SK-N-SH treated with all-trans-retinoic acid at 6 μM for 48 hours (cell line): Measurements from ENCODE around the gene LIN7B.

Source experiments
- ATAC-seq: fragments of 200-7000 bp; cut with Tn5 transposase; 3 replicates; pipeline ENCODE4 v1.9.1; 2020; ENCODE audit warnings: mild to moderate bottlenecking, moderate library complexity
- ARNTL ChIP-seq: fragments of 450-650 bp; formaldehyde crosslinking; IDR thresholded peaks from 2 replicates; pipeline ENCODE4 v1.5.0; 2020; ENCODE audit warnings: low read depth, mild to moderate bottlenecking, moderate library complexity, borderline replicate concordance
- CSDC2 ChIP-seq: fragments of 250-450 bp; sonication (Bioruptor Pico); IDR thresholded peaks from 2 replicates; pipeline ENCODE4 v1.5.0; 2020; ENCODE audit warnings: mild to moderate bottlenecking, moderate library complexity
- ESRRG ChIP-seq: fragments of 250-450 bp; sonication (Bioruptor Pico); IDR thresholded peaks from 2 replicates; pipeline ENCODE4 v1.6.1; 2021; ENCODE audit warnings: mild to moderate bottlenecking
- GLIS3 ChIP-seq: fragments of 250-450 bp; sonication (Bioruptor Pico); IDR thresholded peaks from 2 replicates; pipeline ENCODE4 v1.5.0; 2020; ENCODE audit warnings: mild to moderate bottlenecking, moderate library complexity
- ISL1 ChIP-seq: fragments of 250-450 bp; sonication (Bioruptor Pico); IDR thresholded peaks from 2 replicates; pipeline ENCODE4 v2.1.2; 2022; ENCODE audit warnings: mild to moderate bottlenecking, moderate library complexity
- PATZ1 ChIP-seq: fragments of 250-450 bp; sonication (Bioruptor Pico); IDR thresholded peaks from 2 replicates; pipeline ENCODE4 v1.8.0; 2020; ENCODE audit warnings: mild to moderate bottlenecking, moderate library complexity, borderline replicate concordance
- SNAI2 ChIP-seq: fragments of 250-450 bp; sonication (Bioruptor Pico); IDR thresholded peaks from 2 replicates; pipeline ENCODE4 v1.5.0; 2020; ENCODE audit warnings: mild to moderate bottlenecking, moderate library complexity
- TOX ChIP-seq: fragments of 250-450 bp; sonication (Bioruptor Pico); IDR thresholded peaks from 2 replicates; pipeline ENCODE4 v1.8.0; 2021; ENCODE audit warnings: mild to moderate bottlenecking, moderate library complexity, borderline replicate concordance
- TSHZ2 ChIP-seq: fragments of 250-450 bp; sonication (Bioruptor Pico); IDR thresholded peaks from 2 replicates; pipeline ENCODE4 v1.5.0; 2020; ENCODE audit warnings: mild to moderate bottlenecking, moderate library complexity
- ZC3H10 ChIP-seq: fragments of 250-450 bp; sonication (Bioruptor Pico); IDR thresholded peaks from 2 replicates; pipeline ENCODE4 v1.5.1; 2021; ENCODE audit warnings: mild to moderate bottlenecking, moderate library complexity
- ZFP3 ChIP-seq: fragments of 250-450 bp; sonication (Bioruptor Pico); IDR thresholded peaks from 2 replicates; pipeline ENCODE4 v1.5.0; 2020; ENCODE audit warnings: mild to moderate bottlenecking, moderate library complexity
- ZFP30 ChIP-seq: fragments of 450-650 bp; formaldehyde crosslinking; IDR thresholded peaks from 2 replicates; pipeline ENCODE4 v1.5.0; 2022; ENCODE audit warnings: mild to moderate bottlenecking, moderate library complexity

Gene LIN7B

GRCh38 chr19:49117677-49118564, 3.8 kb downstream of the LIN7B start:
- no peak for ATAC-seq
- TF ChIP-seq ZFP30 (no peak), ZFP3 (CRISPR knock-in tag) (no peak), ARNTL (CRISPR knock-in tag) (no peak), ESRRG (CRISPR knock-in tag) (no peak), TSHZ2 (CRISPR knock-in tag) (no peak), GLIS3 (no peak), SNAI2 (no peak), PATZ1 (no peak)

GRCh38 chr19:49118565-49119410, 4.6 kb downstream of the LIN7B start, which contains the start of gene C19orf73:
TSS of gene C19orf73 (minus strand) at chr19:49119143. CDS start at chr19:49119022, 121 bp downstream.
- TF ChIP-seq ZC3H10 (no peak), TSHZ2 (CRISPR knock-in tag) (0 out of 2 replicates have a peak, but pooled peaks have one; percentile 64), CSDC2 (CRISPR knock-in tag) (0 out of 2 replicates have a peak, but pooled peaks have one; percentile 24), GLIS3 (0 out of 2 replicates have a peak, but pooled peaks have one; percentile 21)
- peak; percentile 87 for ATAC-seq

- peak; percentile 69 for ATAC-seq
- TF ChIP-seq PATZ1 = 0 out of 2 replicates have a peak, but pooled peaks have one; percentile 23
- peak; percentile 32; the same call in 1 of the 2 replicates for TF ChIP-seq ZFP3 (CRISPR knock-in tag)
- TF ChIP-seq ARNTL (CRISPR knock-in tag) = no peak
- TF ChIP-seq SNAI2 = no peak
- TF ChIP-seq TOX = no peak
- no peak for TF ChIP-seq ISL1 (CRISPR knock-in tag)
Observed at GRCh38 chr19:49119411-49120324, 5.5 kb downstream of the LIN7B start, which contains the start of gene PPFIA3. TSS of gene PPFIA3 (plus strand) at chr19:49119544. CDS start at chr19:49127874, 8,330 bp downstream.

GRCh38 chr19:49120325-49120683, 6.1 kb downstream of the LIN7B start:
- TF ChIP-seq ZFP3 (CRISPR knock-in tag) (0 out of 2 replicates have a peak, but pooled peaks have one; percentile 1), TOX (no peak), ARNTL (CRISPR knock-in tag) (no peak)
- no peak for ATAC-seq
